ENCODE measurements around the gene LIMS2. TPM values are rescaled to one million over a fixed set of nuclear protein-coding genes. Genes with fewer than 3 reads are reported as not detected.

LIMS2 gene
- total and polyA plus RNA-seq, 2 donors (not counting 1 experiment from before 2014, with no cell fraction given): 1.8 to 17.3 TPM

DNA sequence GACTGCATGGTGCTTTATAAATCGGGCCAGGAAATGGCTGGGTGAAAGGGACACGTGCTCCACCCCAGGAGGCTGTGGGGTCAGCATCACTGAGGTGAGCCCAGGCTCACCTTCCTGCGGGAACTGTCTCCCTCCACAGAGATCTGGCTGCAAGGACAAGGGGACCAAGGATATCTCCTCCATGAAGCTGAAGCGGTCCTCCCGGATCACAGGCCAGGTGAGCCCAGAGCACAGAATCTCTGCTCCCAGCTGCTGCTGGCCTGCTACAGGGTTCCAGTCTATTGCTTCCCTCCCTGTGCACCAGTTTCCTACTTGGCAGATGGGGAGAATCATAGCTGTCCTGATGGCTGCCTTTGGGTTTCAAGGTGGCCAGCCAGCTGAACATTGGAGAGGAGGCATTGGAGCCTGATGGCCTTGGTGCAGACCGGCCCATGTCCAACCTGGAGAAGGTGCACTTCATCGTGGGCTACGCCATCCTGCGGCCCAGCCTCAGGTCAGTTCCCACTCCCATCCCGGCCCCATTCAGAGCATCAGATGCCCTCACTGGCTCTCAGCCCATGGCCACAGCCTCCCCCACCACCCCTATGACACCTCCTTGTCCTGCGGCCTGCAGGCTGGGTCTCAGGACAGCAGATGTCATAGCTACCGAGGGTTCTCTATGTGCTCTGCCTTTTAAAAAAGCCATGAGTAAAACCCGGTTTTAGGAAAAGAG, 63.1 kb downstream of the LIMS2 start:
- peaks cover 8% of the 10 kb centered on the region for H3K27me3 ChIP-seq (ENCODE audit: control insufficient read depth, insufficient read depth, low read length)
- H3K4me2 ChIP-seq (ENCODE audit: extremely low read depth, insufficient read depth, low read length): no peak overlapping the region
- DNase-seq (ENCODE audit: low read depth in 2 of 2): no peak
- H3K36me3 ChIP-seq (ENCODE audit: control insufficient read depth, insufficient read depth, low read length): no peaks in the 10 kb centered on the region
- no peaks in the 10 kb centered on the region for H3K9me3 ChIP-seq (ENCODE audit: control insufficient read depth, insufficient read depth, low read depth, low read length)
- no peaks in the 10 kb centered on the region for H3K79me2 ChIP-seq (ENCODE audit: control insufficient read depth, insufficient read depth, low read length)
- no peak overlapping the region for H3K9ac ChIP-seq (ENCODE audit: insufficient read depth, low read length)
- H4K20me1 ChIP-seq (ENCODE audit: control insufficient read depth, extremely low read depth, insufficient read depth, low read length): no peaks in the 10 kb centered on the region
- TF ChIP-seq CTCF (conservative IDR thresholded peaks at IDR 0.05 in 1 of 2, IDR thresholded peaks at IDR 0.05 in 1 of 2; ENCODE audit: low read depth in 1 of 2, low read length in 2 of 2) (no peak), EZH2 (IDR thresholded peaks at IDR 0.05; ENCODE audit: low read length, missing control alignments) (no peak)
- no peak overlapping the region for H3K27ac ChIP-seq (ENCODE audit: insufficient read depth, low read length)
- no peaks in the 10 kb centered on the region for H3K4me1 ChIP-seq (ENCODE audit: control insufficient read depth, extremely low read depth, insufficient read depth, low read length)
- H2AFZ ChIP-seq (ENCODE audit: low read length): no peak overlapping the region
- no peak overlapping the region for H3K4me3 ChIP-seq (replicated peaks in 1 of 4; ENCODE audit: control extremely low read depth in 1 of 4, insufficient read depth in 1 of 4, low read depth in 3 of 4, low read length in 4 of 4)

- TF ChIP-seq CTCF (conservative IDR thresholded peaks at IDR 0.05 in 1 of 2, IDR thresholded peaks at IDR 0.05 in 1 of 2; ENCODE audit: low read depth in 1 of 2, low read length in 2 of 2): no peak
- no peak for TF ChIP-seq EZH2 (IDR thresholded peaks at IDR 0.05; ENCODE audit: low read length, missing control alignments)
- peaks cover 8% of the 10 kb centered on the region for H3K27me3 ChIP-seq (ENCODE audit: control insufficient read depth, insufficient read depth, low read length)
Observed at GRCh38 chr2:127611076-127611925, 64.0 kb downstream of the LIMS2 start.

DNA sequence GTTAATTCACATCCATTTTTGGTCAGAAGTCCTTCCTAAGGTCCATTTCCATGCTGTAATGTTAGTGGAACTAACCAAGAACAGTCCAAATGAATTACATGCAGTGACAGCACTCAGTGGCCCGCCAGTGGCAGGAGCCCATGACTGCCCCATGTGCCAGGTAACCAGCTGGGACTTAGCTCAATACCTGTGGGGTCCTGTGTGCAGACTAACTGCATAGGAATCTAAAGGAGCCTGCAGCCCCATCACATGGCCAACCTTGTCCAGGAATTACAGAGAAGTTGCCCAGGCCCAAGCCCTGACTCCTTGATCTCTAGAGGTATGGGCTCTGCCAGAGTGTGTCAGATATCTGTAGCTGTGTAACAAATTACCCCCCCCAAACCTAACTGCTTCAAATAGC, 64.8 kb downstream of the LIMS2 start:
- Histone ChIP-seq H3K4me3 (replicated peaks in 1 of 4; ENCODE audit: control extremely low read depth in 1 of 4, insufficient read depth in 1 of 4, low read depth in 3 of 4, low read length in 4 of 4) (no peak overlapping the region), H4K20me1 (ENCODE audit: control insufficient read depth, extremely low read depth, insufficient read depth, low read length) (no peaks in the 10 kb centered on the region), H3K9ac (ENCODE audit: insufficient read depth, low read length) (no peak overlapping the region), H3K27ac (ENCODE audit: insufficient read depth, low read length) (no peak overlapping the region), H3K4me1 (ENCODE audit: control insufficient read depth, extremely low read depth, insufficient read depth, low read length) (no peaks in the 10 kb centered on the region), H2AFZ (ENCODE audit: low read length) (no peak overlapping the region), H3K79me2 (ENCODE audit: control insufficient read depth, insufficient read depth, low read length) (no peaks in the 10 kb centered on the region), H3K36me3 (ENCODE audit: control insufficient read depth, insufficient read depth, low read length) (no peaks in the 10 kb centered on the region), H3K4me2 (ENCODE audit: extremely low read depth, insufficient read depth, low read length) (no peak overlapping the region), H3K9me3 (ENCODE audit: control insufficient read depth, insufficient read depth, low read depth, low read length) (no peaks in the 10 kb centered on the region), H3K27me3 (ENCODE audit: control insufficient read depth, insufficient read depth, low read length) (peaks cover 8% of the 10 kb centered on the region)
- no peak for DNase-seq (ENCODE audit: low read depth in 2 of 2)
- no peak for TF ChIP-seq CTCF (conservative IDR thresholded peaks at IDR 0.05 in 1 of 2, IDR thresholded peaks at IDR 0.05 in 1 of 2; ENCODE audit: low read depth in 1 of 2, low read length in 2 of 2)
- TF ChIP-seq EZH2 (IDR thresholded peaks at IDR 0.05; ENCODE audit: low read length, missing control alignments): no peak

More at GRCh38 chr2:127611076-127611925, 64.0 kb downstream of the LIMS2 start:
- no peaks in the 10 kb centered on the region for H3K9me3 ChIP-seq (ENCODE audit: control insufficient read depth, insufficient read depth, low read depth, low read length)
- H3K4me1 ChIP-seq (ENCODE audit: control insufficient read depth, extremely low read depth, insufficient read depth, low read length): no peaks in the 10 kb centered on the region
- no peaks in the 10 kb centered on the region for H4K20me1 ChIP-seq (ENCODE audit: control insufficient read depth, extremely low read depth, insufficient read depth, low read length)
- no peak overlapping the region for H3K4me3 ChIP-seq (replicated peaks in 1 of 4; ENCODE audit: control extremely low read depth in 1 of 4, insufficient read depth in 1 of 4, low read depth in 3 of 4, low read length in 4 of 4)
- H3K36me3 ChIP-seq (ENCODE audit: control insufficient read depth, insufficient read depth, low read length): no peaks in the 10 kb centered on the region
- H3K4me2 ChIP-seq (ENCODE audit: extremely low read depth, insufficient read depth, low read length): no peak overlapping the region
- H3K79me2 ChIP-seq (ENCODE audit: control insufficient read depth, insufficient read depth, low read length): no peaks in the 10 kb centered on the region
- H3K27ac ChIP-seq (ENCODE audit: insufficient read depth, low read length): no peak overlapping the region
- H3K9ac ChIP-seq (ENCODE audit: insufficient read depth, low read length): no peak overlapping the region
- no peak overlapping the region for H2AFZ ChIP-seq (ENCODE audit: low read length)
- no peak for DNase-seq (ENCODE audit: low read depth in 2 of 2)

All from fibroblast of lung (primary cell).